Measurements from ENCODE around the gene MAPK4.

MAPK4 gene

DNA sequence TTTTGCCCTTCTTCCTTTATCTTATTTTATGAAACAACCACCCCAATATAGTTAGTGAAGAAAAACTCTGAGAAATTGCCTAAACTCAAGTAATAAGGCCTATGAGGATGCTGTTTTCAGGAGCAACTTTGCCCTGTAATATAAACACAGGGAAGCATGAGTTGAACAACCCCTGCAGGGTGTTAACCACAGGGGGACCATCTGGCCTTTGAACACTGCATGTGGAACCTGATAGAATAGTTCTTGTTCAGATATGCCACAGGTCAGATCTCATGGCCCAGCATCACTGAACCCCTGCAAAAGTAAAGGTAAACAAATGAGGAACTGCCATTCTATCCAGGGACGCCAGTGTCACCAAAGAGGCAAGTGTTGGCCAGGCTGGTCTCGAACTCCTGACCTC lies 82.6 kb downstream of the MAPK4 start:
- no peak overlapping the region for H3K4me3 ChIP-seq (ENCODE audit: low read length)
- no peak for TF ChIP-seq ZNF274 (IDR thresholded peaks at IDR 0.05; ENCODE audit: low read depth, low read length)

DNA sequence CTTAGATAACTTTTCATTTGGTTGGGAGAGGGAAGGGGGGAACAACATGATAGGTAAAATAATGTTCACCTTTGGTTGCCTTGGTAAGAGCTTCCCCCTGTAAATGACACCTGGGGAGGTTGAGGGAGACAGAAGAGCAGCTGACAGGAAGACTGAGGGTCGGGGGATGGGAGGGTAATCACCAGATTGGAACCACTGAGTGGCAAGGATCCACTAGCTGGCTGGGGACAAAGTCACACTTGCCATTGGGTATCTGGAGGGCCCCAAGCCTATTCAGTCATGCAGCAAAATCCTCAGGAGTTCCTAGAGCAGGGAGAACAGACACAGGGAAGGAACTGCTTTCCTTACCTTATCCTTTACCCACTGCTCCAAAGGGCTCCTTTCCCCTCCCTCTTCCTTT lies 84.3 kb downstream of the MAPK4 start:
- no peak for TF ChIP-seq ZNF274 (IDR thresholded peaks at IDR 0.05; ENCODE audit: low read depth, low read length)
- no peak overlapping the region for H3K4me3 ChIP-seq (ENCODE audit: low read length)

- no peak for TF ChIP-seq ZNF274 (IDR thresholded peaks at IDR 0.05; ENCODE audit: low read depth, low read length)
These were observed 84.9 kb downstream of the MAPK4 start for GRCh38 chr18:50644807-50645206.

GRCh38 chr18:50647237-50647636 lies 87.3 kb downstream of the MAPK4 start:
- no peak for TF ChIP-seq ZNF274 (IDR thresholded peaks at IDR 0.05; ENCODE audit: low read depth, low read length)
- no peak overlapping the region for H3K4me3 ChIP-seq (ENCODE audit: low read length)

More at GRCh38 chr18:50644807-50645206, 84.9 kb downstream of the MAPK4 start:
- H3K4me3 ChIP-seq (ENCODE audit: low read length), result no peak overlapping the region

DNA sequence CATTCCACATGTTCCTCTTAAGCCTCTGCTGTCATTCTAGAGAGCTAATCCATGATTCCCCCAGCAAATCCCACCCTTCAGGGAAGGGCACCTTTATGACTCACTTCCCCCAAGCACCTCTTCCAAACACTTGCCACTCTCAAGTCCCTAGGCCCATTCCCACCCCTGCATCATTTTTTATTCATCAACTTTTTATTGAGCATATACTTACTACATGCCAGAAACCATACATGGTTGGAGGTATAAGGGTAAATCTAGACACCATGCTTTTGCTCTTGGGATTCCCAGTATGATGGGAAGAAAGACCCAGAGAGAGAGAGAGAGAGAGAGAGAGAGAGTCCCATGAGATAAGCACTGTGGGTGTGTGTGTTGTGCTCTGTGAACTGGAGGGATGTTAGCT lies 87.9 kb downstream of the MAPK4 start:
- H3K4me3 ChIP-seq (ENCODE audit: low read length), result no peak overlapping the region
- TF ChIP-seq ZNF274 (IDR thresholded peaks at IDR 0.05; ENCODE audit: low read depth, low read length), result no peak

DNA sequence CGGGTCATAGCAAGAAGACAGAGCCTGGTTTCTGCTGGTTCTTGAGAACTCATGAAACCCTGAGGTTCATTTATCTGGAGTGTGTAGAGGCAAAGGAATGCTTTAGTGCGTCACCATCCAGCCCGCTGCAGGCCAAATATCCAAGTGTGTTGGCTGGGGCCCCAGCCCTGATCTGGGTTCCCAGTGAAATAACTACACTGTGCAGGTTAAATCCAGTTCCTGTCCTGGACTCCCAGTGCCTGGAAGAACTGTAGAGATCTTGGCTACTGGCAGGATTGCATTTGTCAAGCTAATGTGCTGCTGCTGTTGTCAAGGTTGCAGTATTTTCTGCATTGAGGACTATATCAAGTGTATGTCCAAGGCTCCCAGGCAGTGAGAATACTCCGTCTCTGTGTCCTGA lies 89.9 kb downstream of the MAPK4 start:
- no peak for TF ChIP-seq ZNF274 (IDR thresholded peaks at IDR 0.05; ENCODE audit: low read depth, low read length)
- no peak overlapping the region for H3K4me3 ChIP-seq (ENCODE audit: low read length)

DNA sequence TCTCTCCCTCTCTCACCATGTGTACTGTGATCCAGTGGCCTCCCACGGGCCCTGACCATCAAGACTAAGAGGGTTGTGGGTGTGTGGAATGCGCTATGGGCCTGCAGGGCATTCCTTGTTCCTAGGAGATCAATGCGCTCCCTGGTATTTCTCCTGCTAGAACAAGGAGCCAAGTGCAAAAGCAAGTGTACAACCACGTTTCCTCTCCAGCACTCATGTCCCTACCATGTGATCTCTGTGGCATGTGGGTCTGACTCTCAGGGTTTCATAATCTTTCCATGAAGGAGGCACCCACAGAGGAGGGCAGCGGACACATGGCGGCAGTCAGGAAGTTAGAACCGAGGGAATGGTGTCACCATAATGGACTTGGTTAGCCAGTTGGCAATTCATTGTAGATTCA lies 91.4 kb downstream of the MAPK4 start:
- TF ChIP-seq ZNF274 (IDR thresholded peaks at IDR 0.05; ENCODE audit: low read depth, low read length), result no peak
- H3K4me3 ChIP-seq (ENCODE audit: low read length), result no peak overlapping the region

GRCh38 chr18:50653402-50654093 lies 93.7 kb downstream of the MAPK4 start:
- no peak overlapping the region for H3K4me3 ChIP-seq (ENCODE audit: low read length)
- no peak for TF ChIP-seq ZNF274 (IDR thresholded peaks at IDR 0.05; ENCODE audit: low read depth, low read length)

GRCh38 chr18:50654211-50654610 lies 94.3 kb downstream of the MAPK4 start:
- H3K4me3 ChIP-seq (ENCODE audit: low read length), result no peak overlapping the region
- no peak for TF ChIP-seq ZNF274 (IDR thresholded peaks at IDR 0.05; ENCODE audit: low read depth, low read length)

DNA sequence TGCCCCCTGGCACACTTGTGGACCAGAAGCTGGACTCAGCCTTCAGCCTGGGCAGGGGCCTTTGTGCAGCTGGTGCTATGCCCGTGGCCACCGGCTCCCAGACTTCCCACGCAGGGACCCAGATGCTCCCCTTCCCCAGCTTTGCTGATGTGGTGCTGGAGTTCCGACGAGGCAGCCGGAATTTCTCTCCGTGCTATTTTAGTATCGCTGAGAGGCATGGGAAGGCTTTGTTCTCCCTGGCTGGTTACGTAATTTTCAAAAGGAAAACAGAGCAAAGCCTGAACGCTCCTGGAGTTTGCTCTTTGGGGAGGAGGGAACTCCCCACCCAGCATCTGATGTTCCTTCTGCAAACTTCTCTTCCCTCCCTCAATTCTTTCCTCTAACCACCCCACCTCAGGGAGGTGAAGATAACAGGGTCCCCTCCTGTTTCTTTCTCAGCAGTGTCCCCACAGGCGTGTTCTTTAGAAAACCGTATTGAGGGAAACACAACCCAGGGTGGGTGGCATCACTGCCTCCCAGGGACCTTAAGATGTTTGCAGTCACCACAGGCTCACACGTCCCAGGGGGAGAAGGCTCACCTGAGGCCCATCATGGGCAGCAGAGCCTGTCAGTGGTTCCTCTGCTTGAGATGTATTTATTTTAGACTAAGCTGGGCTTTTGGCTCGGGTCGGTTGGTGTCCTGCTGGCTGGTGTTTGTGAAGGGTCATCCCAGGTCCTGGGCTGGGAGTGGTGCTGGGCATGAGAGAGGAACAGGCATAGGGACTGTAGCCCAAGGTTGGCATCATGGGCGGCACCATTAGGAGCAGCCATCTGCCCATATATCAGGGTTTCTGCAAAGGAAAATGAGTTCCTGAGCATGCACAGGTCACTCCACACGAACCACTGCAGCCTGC lies 95.0 kb downstream of the MAPK4 start:
- no peak overlapping the region for H3K4me3 ChIP-seq (ENCODE audit: low read length)
- TF ChIP-seq ZNF274 (IDR thresholded peaks at IDR 0.05; ENCODE audit: low read depth, low read length), result no peak

DNA sequence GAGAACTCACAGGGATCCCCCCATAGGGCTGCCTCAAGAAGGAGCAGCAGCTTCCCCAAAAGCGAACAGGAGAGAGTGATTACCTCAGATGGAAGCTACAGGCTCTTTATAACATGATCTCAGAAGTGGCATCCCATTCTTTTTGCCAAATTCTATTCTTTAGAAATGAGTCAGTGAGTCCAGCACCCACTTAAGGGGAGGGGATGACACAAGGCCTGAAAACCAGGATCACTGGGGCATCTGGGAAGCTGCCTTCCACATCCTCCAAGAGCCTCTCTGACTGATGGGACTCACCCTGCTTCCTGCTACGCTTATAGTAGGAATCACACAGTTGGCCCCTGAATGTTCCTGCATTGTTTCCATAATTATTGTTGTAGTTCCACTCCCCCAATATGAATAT lies 96.5 kb downstream of the MAPK4 start:
- no peak for TF ChIP-seq ZNF274 (IDR thresholded peaks at IDR 0.05; ENCODE audit: low read depth, low read length)

DNA sequence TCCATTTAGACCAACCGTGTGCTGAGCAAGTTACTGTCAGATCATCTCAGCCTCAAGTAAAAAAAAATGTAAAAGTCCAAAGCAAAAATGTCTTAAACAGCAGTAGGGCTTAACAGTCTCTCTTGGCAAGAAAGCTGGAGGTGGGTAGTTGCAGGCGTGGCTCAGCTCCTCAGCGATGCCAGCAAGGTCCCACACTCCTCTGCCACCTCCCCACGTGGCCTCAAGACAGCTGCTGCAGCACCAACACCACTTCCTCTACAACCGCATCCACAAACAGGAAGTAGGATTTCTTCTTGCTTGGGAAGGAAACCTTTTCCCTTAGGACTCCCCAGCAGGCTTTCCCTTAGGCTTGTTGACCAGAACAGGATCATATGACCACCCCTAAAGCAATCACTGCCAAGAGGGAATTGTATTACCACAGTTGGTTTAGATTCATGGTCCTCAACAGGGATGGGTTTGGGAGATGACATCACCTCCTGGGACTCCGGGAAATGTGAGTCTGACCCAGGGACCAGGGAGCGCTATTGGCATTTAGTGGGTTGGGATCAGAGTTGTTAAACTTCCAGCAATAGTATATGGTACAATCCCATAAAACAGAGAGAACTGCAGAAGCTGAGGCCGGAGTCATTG lies 97.1 kb downstream of the MAPK4 start:
- H3K4me3 ChIP-seq (ENCODE audit: low read length), result no peak overlapping the region
- no peak for TF ChIP-seq ZNF274 (IDR thresholded peaks at IDR 0.05; ENCODE audit: low read depth, low read length)

More for the DNA sequence above, 96.5 kb downstream of the MAPK4 start:
- no peak overlapping the region for H3K4me3 ChIP-seq (ENCODE audit: low read length)

GRCh38 chr18:50658601-50659000 lies 98.7 kb downstream of the MAPK4 start:
- H3K4me3 ChIP-seq (ENCODE audit: low read length), result no peak overlapping the region
- no peak for TF ChIP-seq ZNF274 (IDR thresholded peaks at IDR 0.05; ENCODE audit: low read depth, low read length)

DNA sequence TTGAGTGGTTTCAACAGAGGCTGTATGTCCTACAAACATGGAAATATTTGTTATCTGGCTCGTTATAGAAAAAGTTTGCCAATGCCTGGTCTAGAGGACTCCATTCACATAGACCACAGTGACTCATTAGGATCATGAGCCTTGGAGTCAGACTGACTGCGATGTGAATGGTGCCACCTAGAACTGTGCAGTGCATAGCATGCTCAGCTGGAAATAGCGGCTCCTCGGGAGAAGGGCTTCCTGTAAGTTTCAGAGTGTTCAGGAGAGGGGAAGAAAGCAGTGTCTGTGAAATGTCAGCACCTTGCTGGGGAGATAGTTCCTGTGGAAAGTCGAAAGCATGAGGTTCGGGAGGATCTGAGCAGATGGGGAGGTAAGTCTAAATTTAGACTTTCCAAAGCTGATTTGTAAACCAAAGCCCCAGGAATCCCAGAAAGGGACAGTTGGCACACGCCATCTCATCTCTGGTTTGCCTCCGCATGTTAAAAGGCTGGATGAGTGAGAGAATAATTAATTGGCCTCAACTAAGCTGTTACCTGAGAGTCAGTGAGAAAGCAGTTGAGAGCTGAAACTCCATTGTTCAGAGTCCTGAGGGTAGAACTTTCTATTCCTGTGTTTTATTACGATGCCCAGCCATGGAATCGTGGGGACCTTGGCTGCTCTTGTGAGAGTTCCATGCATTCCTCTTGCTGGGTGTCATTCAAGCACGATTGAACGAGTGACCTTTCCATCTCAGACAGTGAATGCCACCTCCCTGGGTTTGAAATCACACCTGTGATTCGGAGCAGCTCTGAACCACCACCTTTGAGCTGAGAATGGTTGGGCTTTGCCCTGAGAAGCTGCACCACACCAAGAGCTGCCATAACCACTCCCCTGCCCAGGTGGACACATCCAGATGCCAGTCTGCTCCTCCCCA lies 99.5 kb downstream of the MAPK4 start:
- no peak for TF ChIP-seq ZNF274 (IDR thresholded peaks at IDR 0.05; ENCODE audit: low read depth, low read length)
- H3K4me3 ChIP-seq (ENCODE audit: low read length), result no peak overlapping the region

All from GM08714 (cell line).